Liver (tissue), 9 donors: Measurements from ENCODE around the gene TTC7B. TPM values are rescaled to one million over a fixed set of nuclear protein-coding genes. Genes with fewer than 3 reads are reported as not detected.

Source experiments
- DNase-seq: peaks from one replicate; pipeline ENCODE4 v3.0.0-alpha.2; 2017; ENCODE audit warnings: low spot score
- H3K27ac ChIP-seq, 2 donors: one replicate each; pipeline ENCODE4 v1.7.0; 2013; ENCODE audit warnings: inconsistent platforms in 2 of 2, low read length in 2 of 2, control low read depth in 1 of 2, low read depth in 1 of 2, mild to moderate bottlenecking in 1 of 2
- H3K27me3 ChIP-seq, 4 donors: one replicate each; pipeline versions ENCODE4 v1.6.1 to v1.7.0; 2013; ENCODE audit warnings: low read length in 3 of 4, inconsistent platforms in 1 of 4, mild to moderate bottlenecking in 1 of 4, moderate library complexity in 1 of 4; ENCODE audit not compliant: control insufficient read depth in 4 of 4, insufficient read depth in 4 of 4
- H3K36me3 ChIP-seq, 4 donors: one replicate each; pipeline versions ENCODE4 v1.6.1 to v1.7.0; 2013; ENCODE audit warnings: low read length in 3 of 4, mild to moderate bottlenecking in 3 of 4, low read depth in 1 of 4, moderate library complexity in 1 of 4; ENCODE audit not compliant: control insufficient read depth in 4 of 4, insufficient read depth in 3 of 4
- H3K4me1 ChIP-seq, 4 donors: one replicate each; pipeline versions ENCODE4 v1.6.1 to v1.7.0; 2013; ENCODE audit warnings: low read length in 3 of 4, mild to moderate bottlenecking in 3 of 4, moderate library complexity in 1 of 4; ENCODE audit not compliant: control insufficient read depth in 4 of 4, insufficient read depth in 4 of 4
- H3K4me3 ChIP-seq, 3 donors: one replicate each; pipeline versions ENCODE4 v1.6.1 to v1.7.0; 2013; ENCODE audit warnings: low read length in 3 of 3, control low read depth in 1 of 3, low read depth in 1 of 3, mild to moderate bottlenecking in 1 of 3
- H3K9ac ChIP-seq, 2 donors: one replicate each; pipeline ENCODE4 v1.7.0; 2013; ENCODE audit warnings: low read length in 2 of 2, mild to moderate bottlenecking in 2 of 2, moderate library complexity in 2 of 2, control low read depth in 1 of 2, low read depth in 1 of 2
- H3K9me3 ChIP-seq, 4 donors: one replicate each; pipeline versions ENCODE4 v1.6.1 to v1.7.0; 2013; ENCODE audit warnings: low read length in 3 of 4; ENCODE audit not compliant: control insufficient read depth in 4 of 4
- EGR1 ChIP-seq, 2 donors: IDR thresholded peaks; 2 replicates each; pipeline ENCODE4 v1.6.1; 2016 to 2018; ENCODE audit warnings: antibody characterized with exemption in 2 of 2, low read depth in 2 of 2
- FOXA1 ChIP-seq: IDR thresholded peaks from 2 replicates; pipeline ENCODE4 v1.6.1; 2016; ENCODE audit warnings: antibody characterized with exemption
- FOXA2 ChIP-seq: IDR thresholded peaks from 2 replicates; pipeline ENCODE4 v1.6.1; 2016; ENCODE audit warnings: antibody characterized with exemption
- GABPA ChIP-seq, 2 donors: IDR thresholded peaks in 1 of 2; conservative IDR thresholded peaks in 1 of 2; 2 replicates each; pipeline ENCODE4 v1.6.1; 2016; ENCODE audit warnings: antibody characterized with exemption in 2 of 2, mild to moderate bottlenecking in 1 of 2, moderate library complexity in 1 of 2
- HNF4A ChIP-seq, 2 donors: conservative IDR thresholded peaks; 2 replicates each; pipeline ENCODE4 v1.6.1; 2016; ENCODE audit warnings: antibody characterized with exemption in 2 of 2, mild to moderate bottlenecking in 2 of 2
- HNF4G ChIP-seq: IDR thresholded peaks from 2 replicates; pipeline ENCODE4 v1.6.1; 2016; ENCODE audit warnings: antibody characterized with exemption
- JUND ChIP-seq, 2 donors: IDR thresholded peaks; 2 replicates each; pipeline ENCODE4 v1.6.1; 2016; ENCODE audit warnings: antibody characterized with exemption in 2 of 2
- RXRA ChIP-seq, 2 donors: IDR thresholded peaks; 2 replicates each; pipeline ENCODE4 v1.6.1; 2017 to 2018; ENCODE audit warnings: antibody characterized with exemption in 2 of 2, mild to moderate bottlenecking in 1 of 2
- SP1 ChIP-seq: IDR thresholded peaks from 2 replicates; pipeline ENCODE4 v1.6.1; 2018; ENCODE audit warnings: antibody characterized with exemption, mild to moderate bottlenecking
- TAF1 ChIP-seq: conservative IDR thresholded peaks from 2 replicates; pipeline ENCODE4 v1.6.1; 2016; ENCODE audit warnings: antibody characterized with exemption, mild to moderate bottlenecking
- YY1 ChIP-seq: IDR thresholded peaks from 2 replicates; pipeline ENCODE4 v1.6.1; 2016; ENCODE audit warnings: antibody characterized with exemption, mild to moderate bottlenecking
- WGBS: extraction: QIAGEN DNeasy Blood & Tissue Kit; methylation state at CpG from one replicate; pipeline ENCODE4 v1.1.7; 2013; 5-methylcytosine and 5-hydroxymethylcytosine counted together
- polyA plus RNA-seq, 2 donors: library from polyadenylated mRNA; stranded (reverse) in 1 of 2; unstranded in 1 of 2; fragments of 200-250 nt in 1 of 2; fragments of >200 nt in 1 of 2; fragmentation: Nextera tagmentation in 1 of 2; extraction: Ambion mirVana in 1 of 2; gene quantifications; one replicate each; pipeline versions ENCODE4 v1.2.1 to v1.2.3, GENCODE V29; 2013 to 2015
- total RNA-seq, 2 donors: library from RNA; depleted of rRNA; stranded (reverse); fragments of >200 nt; gene quantifications; one replicate each; pipeline ENCODE4 v1.2.3, GENCODE V29; 2014
- TF ChIP-seq, protein P1 (sequence below): IDR thresholded peaks from 2 replicates; pipeline ENCODE4 v1.6.1; 2016; ENCODE audit warnings: antibody characterized with exemption
- TF ChIP-seq, protein P2 (sequence below): IDR thresholded peaks from 2 replicates; pipeline ENCODE4 v1.6.1; 2016; ENCODE audit warnings: antibody characterized with exemption
- TF ChIP-seq, protein P3 (sequence below): fragments of 150-350 bp; IDR thresholded peaks from 2 replicates; pipeline ENCODE4 v1.5.1; 2017; ENCODE audit warnings: improper control_type of control experiment, low read depth, low read length; ENCODE audit not compliant: missing input control
- TF ChIP-seq, protein P4 (sequence below): IDR thresholded peaks from 2 replicates; pipeline ENCODE4 v1.6.1; 2016; ENCODE audit warnings: antibody characterized with exemption
- donor health status: healthy.
- donor health status: healthy.
- donor health status: healthy.
- donor health status: healthy.
- donor health status: healthy.

Gene TTC7B
- total and polyA plus RNA-seq, 4 donors, result 9.1 to 31.0 (median 12.5) TPM

DNA sequence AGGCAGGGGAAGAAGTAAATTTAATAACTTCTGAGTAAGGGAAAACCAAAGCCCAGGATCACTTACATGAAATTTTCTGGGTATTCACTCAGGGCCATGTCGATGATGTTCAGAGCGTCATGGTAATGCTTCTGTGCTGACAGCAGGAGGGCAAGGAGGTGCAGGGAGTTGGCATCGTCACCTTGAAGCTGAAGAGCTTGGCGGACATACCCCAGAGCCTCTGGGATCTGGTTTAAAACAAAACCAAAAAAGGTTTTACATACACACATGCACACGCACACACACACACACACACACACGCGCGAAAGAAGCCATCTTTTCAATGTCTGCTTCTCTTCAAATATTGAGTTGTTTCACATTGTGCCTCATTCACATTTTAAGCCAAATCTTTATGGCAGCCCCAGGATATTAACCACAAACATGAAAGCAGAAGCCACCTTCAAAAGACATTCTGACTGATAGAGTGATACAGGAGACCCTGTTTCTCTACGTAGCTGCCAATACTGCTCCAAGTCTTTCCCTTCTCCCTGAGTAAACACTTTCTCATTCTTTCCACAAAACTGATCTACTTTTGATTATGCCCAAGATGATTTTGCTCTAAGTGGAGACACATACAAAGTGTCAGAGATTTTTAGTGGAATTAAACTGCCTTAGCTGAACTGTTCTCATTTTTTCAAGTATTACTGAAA lies 172.1 kb downstream of the TTC7B start:
- no peak for TF ChIP-seq HNF4A (conservative IDR thresholded peaks at IDR 0.05)
- no peak for TF ChIP-seq TAF1
- TF ChIP-seq RXRA (IDR thresholded peaks at IDR 0.05), result no peak
- TF ChIP-seq, protein P1, sequence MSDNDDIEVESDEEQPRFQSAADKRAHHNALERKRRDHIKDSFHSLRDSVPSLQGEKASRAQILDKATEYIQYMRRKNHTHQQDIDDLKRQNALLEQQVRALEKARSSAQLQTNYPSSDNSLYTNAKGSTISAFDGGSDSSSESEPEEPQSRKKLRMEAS, result no peak
- no peak for TF ChIP-seq HNF4G
- TF ChIP-seq, protein P2, sequence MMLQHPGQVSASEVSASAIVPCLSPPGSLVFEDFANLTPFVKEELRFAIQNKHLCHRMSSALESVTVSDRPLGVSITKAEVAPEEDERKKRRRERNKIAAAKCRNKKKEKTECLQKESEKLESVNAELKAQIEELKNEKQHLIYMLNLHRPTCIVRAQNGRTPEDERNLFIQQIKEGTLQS, result no peak
- 81% methylated on average over 9 of the region's 9 CpGs for WGBS
- Histone ChIP-seq H3K9ac (no peak overlapping the region), H3K9me3 (no peaks in the 10 kb centered on the region), H3K4me3 (no peak overlapping the region), H3K27ac (no peak overlapping the region), H3K4me1 (peaks cover 0 to 2% (median 0%) of the 10 kb centered on the region in 4 donors), H3K36me3 (peaks cover 6 to 21% (median 12%) of the 10 kb centered on the region in 4 donors), H3K27me3 (no peaks in the 10 kb centered on the region)
- DNase-seq, result no peak

DNA sequence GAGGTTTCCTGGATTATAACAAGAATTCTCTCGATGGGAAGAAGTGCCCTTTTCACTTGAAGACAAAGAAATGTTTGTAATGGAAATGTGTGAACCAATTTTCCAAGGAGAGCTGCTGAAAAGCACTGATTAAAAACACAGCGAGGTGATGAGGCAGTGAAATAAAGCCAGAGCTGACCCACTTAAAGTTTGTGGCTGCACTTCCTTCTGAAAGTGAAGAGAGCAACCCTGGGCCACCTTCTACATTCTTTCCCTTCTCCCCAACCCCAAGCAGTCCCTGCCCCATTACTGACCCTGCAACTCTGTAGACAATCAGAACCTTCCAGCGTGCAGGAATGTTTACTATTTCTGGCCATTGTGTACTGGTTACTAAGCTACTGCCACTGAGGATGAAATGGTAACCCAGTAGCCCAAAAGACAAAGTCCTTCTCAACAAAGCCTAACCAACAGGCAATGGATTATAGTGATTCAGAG lies 173.9 kb downstream of the TTC7B start:
- DNase-seq, result no peak
- Histone ChIP-seq H3K4me1 (peaks cover 0 to 2% (median 0%) of the 10 kb centered on the region in 4 donors), H3K9me3 (no peaks in the 10 kb centered on the region), H3K36me3 (peaks cover 6 to 21% (median 13%) of the 10 kb centered on the region in 4 donors), H3K4me3 (no peak overlapping the region), H3K9ac (no peak overlapping the region), H3K27me3 (no peaks in the 10 kb centered on the region), H3K27ac (no peak overlapping the region)
- no peak for TF ChIP-seq SP1
- TF ChIP-seq, protein P1, result no peak
- TF ChIP-seq GABPA (IDR thresholded peaks at IDR 0.05 in 1 of 2, conservative IDR thresholded peaks at IDR 0.05 in 1 of 2), result no peak
- WGBS, result 71% methylated on average over 3 of the region's 3 CpGs

DNA sequence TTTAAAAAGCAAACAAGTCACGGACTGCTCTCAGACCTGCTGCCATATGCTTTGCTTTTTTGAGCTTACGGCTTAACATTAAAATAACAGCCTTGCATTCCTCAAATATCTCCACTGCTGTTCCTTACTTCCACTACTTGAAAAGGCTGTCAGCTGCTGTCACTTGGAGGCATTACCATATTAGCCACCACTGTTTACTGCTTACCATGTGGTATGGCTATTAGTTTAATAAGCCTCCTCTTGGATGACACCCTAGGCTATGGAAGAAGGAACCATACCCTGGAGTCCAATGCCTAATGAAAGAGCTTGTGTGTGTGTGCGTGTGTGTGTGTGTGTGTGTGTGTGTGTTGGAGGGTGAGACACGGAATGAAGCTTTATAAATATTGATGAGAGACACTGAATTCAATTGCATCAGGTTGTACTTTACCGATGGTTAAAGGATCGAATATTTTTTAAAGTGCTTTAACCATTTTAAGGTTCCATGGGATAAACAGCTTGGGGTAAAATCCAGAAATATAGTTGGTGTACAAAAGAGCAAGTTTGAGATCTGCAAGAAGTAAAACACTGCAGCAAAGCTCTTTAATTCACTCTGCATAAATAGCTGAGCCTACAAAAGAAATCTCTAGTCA lies 174.5 kb downstream of the TTC7B start:
- 77% methylated on average over 6 of the region's 6 CpGs for WGBS
- no peak overlapping the region for H3K9ac ChIP-seq
- no peak overlapping the region for H3K4me3 ChIP-seq
- H3K36me3 ChIP-seq, result peaks cover 4 to 21% (median 13%) of the 10 kb centered on the region in 4 donors
- H3K27ac ChIP-seq, result no peak overlapping the region
- TF ChIP-seq, protein P3, sequence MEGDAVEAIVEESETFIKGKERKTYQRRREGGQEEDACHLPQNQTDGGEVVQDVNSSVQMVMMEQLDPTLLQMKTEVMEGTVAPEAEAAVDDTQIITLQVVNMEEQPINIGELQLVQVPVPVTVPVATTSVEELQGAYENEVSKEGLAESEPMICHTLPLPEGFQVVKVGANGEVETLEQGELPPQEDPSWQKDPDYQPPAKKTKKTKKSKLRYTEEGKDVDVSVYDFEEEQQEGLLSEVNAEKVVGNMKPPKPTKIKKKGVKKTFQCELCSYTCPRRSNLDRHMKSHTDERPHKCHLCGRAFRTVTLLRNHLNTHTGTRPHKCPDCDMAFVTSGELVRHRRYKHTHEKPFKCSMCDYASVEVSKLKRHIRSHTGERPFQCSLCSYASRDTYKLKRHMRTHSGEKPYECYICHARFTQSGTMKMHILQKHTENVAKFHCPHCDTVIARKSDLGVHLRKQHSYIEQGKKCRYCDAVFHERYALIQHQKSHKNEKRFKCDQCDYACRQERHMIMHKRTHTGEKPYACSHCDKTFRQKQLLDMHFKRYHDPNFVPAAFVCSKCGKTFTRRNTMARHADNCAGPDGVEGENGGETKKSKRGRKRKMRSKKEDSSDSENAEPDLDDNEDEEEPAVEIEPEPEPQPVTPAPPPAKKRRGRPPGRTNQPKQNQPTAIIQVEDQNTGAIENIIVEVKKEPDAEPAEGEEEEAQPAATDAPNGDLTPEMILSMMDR, result no peak
- TF ChIP-seq, protein P2, result no peak
- TF ChIP-seq FOXA1, result no peak
- no peak for TF ChIP-seq SP1
- no peak for TF ChIP-seq HNF4A (conservative IDR thresholded peaks at IDR 0.05)
- no peak for TF ChIP-seq FOXA2
- TF ChIP-seq JUND (IDR thresholded peaks at IDR 0.05), result no peak
- no peak for TF ChIP-seq EGR1 (IDR thresholded peaks at IDR 0.05; ENCODE audit: low read depth in 2 of 2)
- TF ChIP-seq, protein P1, result no peak
- no peak for TF ChIP-seq TAF1
- TF ChIP-seq YY1, result no peak
- TF ChIP-seq, protein P4, sequence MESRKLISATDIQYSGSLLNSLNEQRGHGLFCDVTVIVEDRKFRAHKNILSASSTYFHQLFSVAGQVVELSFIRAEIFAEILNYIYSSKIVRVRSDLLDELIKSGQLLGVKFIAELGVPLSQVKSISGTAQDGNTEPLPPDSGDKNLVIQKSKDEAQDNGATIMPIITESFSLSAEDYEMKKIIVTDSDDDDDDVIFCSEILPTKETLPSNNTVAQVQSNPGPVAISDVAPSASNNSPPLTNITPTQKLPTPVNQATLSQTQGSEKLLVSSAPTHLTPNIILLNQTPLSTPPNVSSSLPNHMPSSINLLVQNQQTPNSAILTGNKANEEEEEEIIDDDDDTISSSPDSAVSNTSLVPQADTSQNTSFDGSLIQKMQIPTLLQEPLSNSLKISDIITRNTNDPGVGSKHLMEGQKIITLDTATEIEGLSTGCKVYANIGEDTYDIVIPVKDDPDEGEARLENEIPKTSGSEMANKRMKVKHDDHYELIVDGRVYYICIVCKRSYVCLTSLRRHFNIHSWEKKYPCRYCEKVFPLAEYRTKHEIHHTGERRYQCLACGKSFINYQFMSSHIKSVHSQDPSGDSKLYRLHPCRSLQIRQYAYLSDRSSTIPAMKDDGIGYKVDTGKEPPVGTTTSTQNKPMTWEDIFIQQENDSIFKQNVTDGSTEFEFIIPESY, result no peak
- no peak for TF ChIP-seq RXRA (IDR thresholded peaks at IDR 0.05)
- DNase-seq, result no peak
- peaks cover 0 to 2% (median 0%) of the 10 kb centered on the region in 4 donors for H3K4me1 ChIP-seq
- H3K9me3 ChIP-seq, result no peaks in the 10 kb centered on the region
- H3K27me3 ChIP-seq, result no peaks in the 10 kb centered on the region
